Peyer's patch (tissue), 4 donors: ENCODE results near the gene AFDN.

Source experiments
- POLR2A ChIP-seq, 2 donors: fragments of 450-650 bp; IDR thresholded peaks; one replicate each; pipeline ENCODE4 v1.5.1; 2017; ENCODE audit warnings: antibody characterized with exemption in 2 of 2, mild to moderate bottlenecking in 2 of 2, moderate library complexity in 2 of 2
- TF ChIP-seq, protein P1 (sequence below), 6 experiments: fragments of 450-650 bp in 4 of 6; fragments of 200-600 bp in 2 of 6; sonication (generic) in 1 of 6; IDR thresholded peaks; one replicate each; pipeline ENCODE4 v1.5.1; 2017 to 2019; ENCODE audit warnings: antibody characterized with exemption in 6 of 6, mild to moderate bottlenecking in 3 of 6, moderate library complexity in 1 of 6

DNA sequence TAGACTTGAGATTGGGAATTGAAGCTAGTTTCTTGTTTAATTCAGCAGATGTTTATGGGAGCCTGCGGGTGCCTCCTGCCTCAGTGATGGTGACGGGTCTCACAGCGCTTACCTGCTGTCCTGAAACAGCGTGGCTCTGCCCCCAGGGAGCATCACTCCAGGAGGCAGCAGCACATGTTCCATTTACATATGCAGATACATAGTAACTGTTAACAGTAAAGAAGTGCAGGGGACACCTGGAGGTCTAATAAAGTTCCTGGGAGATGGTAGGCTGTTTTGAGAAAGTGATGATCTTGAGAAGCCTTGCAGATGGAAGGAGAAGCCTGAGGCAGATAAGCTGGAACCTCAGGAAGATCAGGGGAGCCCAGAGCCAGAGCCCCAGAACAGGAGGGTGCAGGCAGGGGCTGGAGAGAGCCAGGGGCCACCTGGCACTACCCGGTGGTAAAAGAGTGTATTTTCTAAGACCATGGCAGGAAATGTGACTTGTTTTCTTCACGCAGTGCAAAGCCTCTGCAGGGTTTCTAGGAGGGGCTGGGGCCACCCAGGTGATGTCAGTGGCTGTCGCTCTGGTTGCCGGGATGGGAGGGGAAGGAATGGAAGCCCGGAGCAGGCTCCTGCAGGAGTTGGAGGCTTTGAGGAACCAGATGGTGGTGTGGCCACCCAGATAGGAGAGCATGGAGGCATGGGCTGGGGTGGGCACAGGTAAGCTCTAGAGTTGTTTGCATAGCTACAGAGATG, 146.6 kb downstream of the AFDN start:
- TF ChIP-seq, protein P1, sequence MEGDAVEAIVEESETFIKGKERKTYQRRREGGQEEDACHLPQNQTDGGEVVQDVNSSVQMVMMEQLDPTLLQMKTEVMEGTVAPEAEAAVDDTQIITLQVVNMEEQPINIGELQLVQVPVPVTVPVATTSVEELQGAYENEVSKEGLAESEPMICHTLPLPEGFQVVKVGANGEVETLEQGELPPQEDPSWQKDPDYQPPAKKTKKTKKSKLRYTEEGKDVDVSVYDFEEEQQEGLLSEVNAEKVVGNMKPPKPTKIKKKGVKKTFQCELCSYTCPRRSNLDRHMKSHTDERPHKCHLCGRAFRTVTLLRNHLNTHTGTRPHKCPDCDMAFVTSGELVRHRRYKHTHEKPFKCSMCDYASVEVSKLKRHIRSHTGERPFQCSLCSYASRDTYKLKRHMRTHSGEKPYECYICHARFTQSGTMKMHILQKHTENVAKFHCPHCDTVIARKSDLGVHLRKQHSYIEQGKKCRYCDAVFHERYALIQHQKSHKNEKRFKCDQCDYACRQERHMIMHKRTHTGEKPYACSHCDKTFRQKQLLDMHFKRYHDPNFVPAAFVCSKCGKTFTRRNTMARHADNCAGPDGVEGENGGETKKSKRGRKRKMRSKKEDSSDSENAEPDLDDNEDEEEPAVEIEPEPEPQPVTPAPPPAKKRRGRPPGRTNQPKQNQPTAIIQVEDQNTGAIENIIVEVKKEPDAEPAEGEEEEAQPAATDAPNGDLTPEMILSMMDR (IDR thresholded peaks at IDR 0.05), result no peak
- TF ChIP-seq POLR2A (IDR thresholded peaks at IDR 0.05), result no peak
